Neuronal stem cell (in vitro differentiated cells): ENCODE measurements around the gene ANO1.

ENCODE experiments used
- DNase-seq: peaks from one replicate; pipeline ENCODE4 v3.0.0-alpha.2; 2013; ENCODE audit warnings: low spot score
- H2AFZ ChIP-seq: one replicate; pipeline ENCODE4 v1.6.1; 2013; ENCODE audit warnings: mild to moderate bottlenecking, low read length, inconsistent platforms
- H2AK5ac ChIP-seq: 2 replicates; pipeline ENCODE4 v1.6.1; 2013; ENCODE audit warnings: low read depth, mild to moderate bottlenecking, inconsistent platforms, low read length, moderate library complexity, mixed read lengths
- H2BK120ac ChIP-seq: 2 replicates; pipeline ENCODE4 v1.6.1; 2013; ENCODE audit warnings: low read depth, mild to moderate bottlenecking, inconsistent platforms, low read length, moderate library complexity, mixed read lengths
- H2BK12ac ChIP-seq: one replicate; pipeline ENCODE4 v1.6.1; 2013; ENCODE audit warnings: low read length, inconsistent platforms
- H2BK15ac ChIP-seq: 2 replicates; pipeline ENCODE4 v1.6.1; 2013; ENCODE audit warnings: mild to moderate bottlenecking, low read length, inconsistent platforms, mixed read lengths
- H2BK5ac ChIP-seq: one replicate; pipeline ENCODE4 v1.6.1; 2013; ENCODE audit warnings: inconsistent platforms, mild to moderate bottlenecking, low read length, moderate library complexity
- H3K14ac ChIP-seq: one replicate; pipeline ENCODE4 v1.6.1; 2013; ENCODE audit warnings: low read length, inconsistent platforms
- H3K18ac ChIP-seq: 2 replicates; pipeline ENCODE4 v1.6.1; 2013; ENCODE audit warnings: low read length, inconsistent platforms
- H3K23ac ChIP-seq: 2 replicates; pipeline ENCODE4 v1.6.1; 2013; ENCODE audit warnings: low read depth, mild to moderate bottlenecking, mixed read lengths, low read length, inconsistent platforms; ENCODE audit not compliant: poor library complexity
- H3K27ac ChIP-seq: replicated peaks from 3 replicates; pipeline ENCODE4 v1.5.1; 2013; ENCODE audit warnings: low read length, inconsistent platforms
- H3K27me3 ChIP-seq, 3 experiments: 2 replicates each; pipeline ENCODE4 v1.6.1; 2013; ENCODE audit warnings: low read length in 3 of 3, mild to moderate bottlenecking in 2 of 3, inconsistent platforms in 1 of 3, low read depth in 1 of 3, mixed read lengths in 1 of 3, moderate library complexity in 1 of 3; ENCODE audit not compliant: control insufficient read depth in 3 of 3, insufficient read depth in 3 of 3
- H3K36me3 ChIP-seq, 2 donors: replicated peaks in 1 of 2; 2 replicates each; pipeline ENCODE4 v1.6.1; 2013; ENCODE audit warnings: low read length in 2 of 2; ENCODE audit not compliant: control insufficient read depth in 2 of 2, insufficient read depth in 2 of 2
- H3K4ac ChIP-seq: 2 replicates; pipeline ENCODE4 v1.6.1; 2013; ENCODE audit warnings: inconsistent platforms, mild to moderate bottlenecking, low read length, moderate library complexity
- H3K4me1 ChIP-seq, 2 donors: 1 replicate in 1 of 2; 2 replicates in 1 of 2; pipeline ENCODE4 v1.6.1; 2013; ENCODE audit warnings: low read length in 2 of 2, low read depth in 1 of 2; ENCODE audit not compliant: control insufficient read depth in 2 of 2, insufficient read depth in 1 of 2
- H3K4me2 ChIP-seq: one replicate; pipeline ENCODE4 v1.6.1; 2013; ENCODE audit warnings: mild to moderate bottlenecking, low read length, inconsistent platforms; ENCODE audit not compliant: insufficient read depth, poor library complexity, severe bottlenecking
- H3K4me3 ChIP-seq, 2 donors: 2 replicates each; pipeline ENCODE4 v1.5.1; 2013; ENCODE audit warnings: low read length in 2 of 2, mild to moderate bottlenecking in 2 of 2, inconsistent platforms in 1 of 2, moderate library complexity in 1 of 2
- H3K79me1 ChIP-seq: one replicate; pipeline ENCODE4 v1.6.1; 2013; ENCODE audit warnings: low read depth, mild to moderate bottlenecking, inconsistent platforms, low read length, moderate library complexity
- H3K9ac ChIP-seq: one replicate; pipeline ENCODE4 v1.6.1; 2013; ENCODE audit warnings: mild to moderate bottlenecking, low read depth, low read length, inconsistent platforms; ENCODE audit not compliant: poor library complexity
- H3K9me3 ChIP-seq, 2 donors: replicated peaks in 1 of 2; 2 replicates each; pipeline versions ENCODE3 to v1.6.1; 2013; ENCODE audit warnings: low read length in 2 of 2, mild to moderate bottlenecking in 2 of 2, inconsistent platforms in 1 of 2, low read depth in 1 of 2, mixed read lengths in 1 of 2, moderate library complexity in 1 of 2; ENCODE audit not compliant: control insufficient read depth in 2 of 2, insufficient read depth in 1 of 2
- H4K8ac ChIP-seq: one replicate; pipeline ENCODE4 v1.6.1; 2013; ENCODE audit warnings: low read depth, mild to moderate bottlenecking, inconsistent platforms, low read length, moderate library complexity
- H4K91ac ChIP-seq: one replicate; pipeline ENCODE4 v1.6.1; 2013; ENCODE audit warnings: low read length, low read depth, mild to moderate bottlenecking, inconsistent platforms; ENCODE audit not compliant: poor library complexity
- WGBS, 2 donors: extraction: QIAGEN DNeasy Blood & Tissue Kit; methylation state at CpG; one replicate each; pipeline ENCODE4 v1.1.7; 2013; ENCODE audit warnings: missing lambda C conversion rate in 2 of 2, mixed read lengths in 1 of 2; ENCODE audit not compliant: insufficient read length in 2 of 2, insufficient replicate concordance in 1 of 2; ENCODE audit errors: extremely low coverage in 2 of 2; 5-methylcytosine and 5-hydroxymethylcytosine counted together

Gene ANO1

DNA sequence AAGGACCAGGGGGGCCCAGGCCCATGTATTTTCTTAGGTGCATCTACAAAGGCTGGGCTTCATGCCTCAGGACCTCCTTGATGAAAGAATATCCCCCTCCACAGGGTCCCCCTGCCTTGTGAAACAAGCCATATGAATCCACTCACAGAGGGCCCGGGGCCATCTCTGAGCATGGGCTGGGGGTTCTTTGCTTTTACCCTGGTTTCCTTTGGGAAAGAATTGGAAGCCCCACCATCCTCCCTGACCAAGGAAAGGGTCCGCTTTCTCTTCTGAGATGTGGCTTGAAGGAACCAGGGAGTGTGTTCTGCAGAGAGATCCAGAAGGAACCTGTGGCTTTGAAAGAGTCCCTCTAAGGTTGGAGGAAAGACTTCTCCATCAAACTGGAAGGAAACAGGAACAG, 9.2 kb upstream of the ANO1 start:
- Histone ChIP-seq H3K4me3 (no peak overlapping the region), H2AK5ac (peak overlapping the region; percentile 9), H2BK5ac (no peak overlapping the region), H2BK12ac (no peak overlapping the region), H3K14ac (no peak overlapping the region), H3K23ac (no peak overlapping the region), H3K9ac (no peak overlapping the region), H4K91ac (no peak overlapping the region), H3K9me3 (no peaks in the 10 kb centered on the region), H3K4ac (no peak overlapping the region), H3K4me1 (peaks cover 2 to 15% of the 10 kb centered on the region in 2 donors), H3K79me1 (no peaks in the 10 kb centered on the region), H4K8ac (no peak overlapping the region), H3K18ac (peak overlapping the region; percentile 54), H3K27me3 (peaks cover 4 to 68% (median 21%) of the 10 kb centered on the region in 3 experiments), H2AFZ (no peak overlapping the region), H2BK120ac (no peak overlapping the region), H3K27ac (no peak overlapping the region), H3K36me3 (no peaks in the 10 kb centered on the region), H3K4me2 (no peak overlapping the region), H2BK15ac (no peak overlapping the region)
- whole genome bisulfite sequencing, 2 donors, result no CpG with 5 or more reads among the region's 2 CpGs
- no peak for DNase-seq

DNA sequence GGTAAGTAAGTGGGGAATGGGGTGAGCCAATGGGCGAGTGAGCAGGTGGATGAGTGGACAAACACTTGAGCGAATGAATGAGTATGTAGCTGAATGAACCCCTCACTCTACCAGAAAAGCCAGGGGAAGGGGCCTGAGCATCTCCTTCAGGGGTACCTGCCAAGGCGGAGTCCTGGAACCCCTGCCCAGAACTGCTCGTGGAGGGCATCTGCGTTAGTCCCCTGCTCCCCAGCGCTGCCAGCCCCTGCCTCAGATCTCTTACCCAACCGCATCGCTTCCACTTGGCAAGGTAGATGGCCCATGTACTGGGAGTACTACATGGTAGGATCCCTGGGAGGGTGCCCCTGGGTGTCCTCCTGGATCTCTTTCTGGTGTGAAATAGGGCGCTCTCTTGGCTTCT, 7.4 kb upstream of the ANO1 start:
- WGBS, 2 donors, result no CpG with 5 or more reads among the region's 9 CpGs

DNA sequence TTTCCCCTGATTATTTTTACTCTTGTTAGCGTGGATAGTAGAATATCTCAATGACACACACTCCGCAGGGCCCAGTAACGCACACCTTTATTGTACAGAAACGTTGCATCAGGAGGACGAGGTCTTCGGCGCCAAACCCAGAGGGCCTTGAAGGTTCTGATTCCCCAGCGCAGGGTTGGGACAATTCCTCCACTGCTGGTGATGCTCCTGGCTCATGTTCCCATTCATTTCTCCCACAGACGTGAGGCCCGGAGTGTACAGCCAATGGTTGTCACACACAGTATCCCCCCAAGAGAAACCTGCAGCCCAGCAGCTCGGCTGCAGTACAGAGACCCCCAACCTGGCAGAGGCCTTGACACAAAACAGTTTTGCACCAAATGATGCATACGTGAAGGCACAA, 6.1 kb upstream of the ANO1 start:
- H4K8ac ChIP-seq, result no peak overlapping the region
- no peak overlapping the region for H3K4me2 ChIP-seq
- H3K9me3 ChIP-seq, result no peaks in the 10 kb centered on the region
- H3K4me3 ChIP-seq, result no peak overlapping the region
- no peak overlapping the region for H3K23ac ChIP-seq
- no peak overlapping the region for H2BK120ac ChIP-seq
- no peak overlapping the region for H4K91ac ChIP-seq
- no peak overlapping the region for H2AK5ac ChIP-seq
- no peaks in the 10 kb centered on the region for H3K79me1 ChIP-seq
- no peak overlapping the region for H3K27ac ChIP-seq
- H2AFZ ChIP-seq, result no peak overlapping the region
- H3K27me3 ChIP-seq, result peaks cover 9 to 97% (median 46%) of the 10 kb centered on the region in 3 experiments
- no peak overlapping the region for H3K4ac ChIP-seq
- no peak overlapping the region for H3K18ac ChIP-seq
- no peak for DNase-seq
- H3K9ac ChIP-seq, result no peak overlapping the region
- peaks cover 2 to 13% of the 10 kb centered on the region in 2 donors for H3K4me1 ChIP-seq
- H2BK5ac ChIP-seq, result no peak overlapping the region
- WGBS, 2 donors, result no CpG with 5 or more reads among the region's 12 CpGs
- H3K14ac ChIP-seq, result no peak overlapping the region
- H3K36me3 ChIP-seq, result no peaks in the 10 kb centered on the region
- no peak overlapping the region for H2BK15ac ChIP-seq
- H2BK12ac ChIP-seq, result no peak overlapping the region

More for the DNA sequence above, 7.4 kb upstream of the ANO1 start:
- Histone ChIP-seq H3K9me3 (no peaks in the 10 kb centered on the region), H2BK12ac (no peak overlapping the region), H2AK5ac (no peak overlapping the region), H3K79me1 (no peaks in the 10 kb centered on the region), H2BK120ac (no peak overlapping the region), H3K4me2 (no peak overlapping the region), H3K4me1 (peaks cover 2 to 13% of the 10 kb centered on the region in 2 donors), H4K8ac (no peak overlapping the region), H2BK5ac (no peak overlapping the region), H3K27ac (no peak overlapping the region), H3K14ac (no peak overlapping the region), H2AFZ (no peak overlapping the region), H3K23ac (no peak overlapping the region), H3K36me3 (no peaks in the 10 kb centered on the region), H3K4ac (no peak overlapping the region), H3K18ac (no peak overlapping the region), H3K9ac (no peak overlapping the region), H3K4me3 (no peak overlapping the region), H2BK15ac (no peak overlapping the region), H4K91ac (no peak overlapping the region), H3K27me3 (peaks cover 4 to 86% (median 35%) of the 10 kb centered on the region in 3 experiments)
- DNase-seq, result no peak

DNA sequence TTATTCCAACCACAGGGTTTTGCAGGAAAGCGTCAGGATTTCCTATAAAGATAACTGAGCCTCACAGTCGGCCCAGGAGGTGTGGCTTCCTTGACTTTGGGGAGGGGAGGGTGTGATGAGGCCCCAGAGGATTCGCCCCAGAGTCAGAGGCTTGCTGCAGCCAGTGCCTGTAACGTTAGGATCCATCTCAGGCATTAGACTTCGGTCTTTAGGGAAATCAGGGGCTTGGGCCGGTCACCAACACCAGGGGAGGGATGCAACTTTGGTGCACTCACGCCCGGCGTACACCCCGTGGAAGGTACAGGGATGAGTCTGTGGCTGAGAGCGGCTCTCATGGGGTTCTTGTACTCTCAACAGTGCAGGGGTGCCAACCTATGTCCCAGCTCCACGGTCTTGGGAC, 5.7 kb upstream of the ANO1 start:
- Histone ChIP-seq H3K4ac (no peak overlapping the region), H3K18ac (no peak overlapping the region), H3K9me3 (no peaks in the 10 kb centered on the region), H3K14ac (no peak overlapping the region), H3K36me3 (no peaks in the 10 kb centered on the region), H3K4me3 (no peak overlapping the region), H2AFZ (no peak overlapping the region), H3K9ac (no peak overlapping the region), H3K27ac (no peak overlapping the region), H3K27me3 (peaks cover 13 to 99% (median 51%) of the 10 kb centered on the region in 3 experiments), H2BK15ac (no peak overlapping the region), H4K91ac (no peak overlapping the region), H2BK5ac (no peak overlapping the region), H2BK120ac (no peak overlapping the region), H3K23ac (no peak overlapping the region), H2BK12ac (no peak overlapping the region), H2AK5ac (no peak overlapping the region), H3K4me2 (no peak overlapping the region), H4K8ac (no peak overlapping the region), H3K79me1 (no peaks in the 10 kb centered on the region), H3K4me1 (peaks cover 2 to 13% of the 10 kb centered on the region in 2 donors)
- WGBS, 2 donors, result no CpG with 5 or more reads among the region's 12 CpGs
- DNase-seq, result no peak
